ENCODE measurements around the gene ZDHHC14.

- TF ChIP-seq CTCF (IDR thresholded peaks at IDR 0.05) (no peak), POLR2AphosphoS5 (IDR thresholded peaks at IDR 0.05) (no peak), POLR2A (IDR thresholded peaks at IDR 0.05; ENCODE audit: low read depth) (no peak), EP300 (IDR thresholded peaks at IDR 0.05) (no peak)
These were observed 279.4 kb downstream of the ZDHHC14 start for GRCh38 chr6:157660414-157660813.
